ENCODE results near the gene BTNL9. TPM values are rescaled to one million over a fixed set of nuclear protein-coding genes. Genes with fewer than 3 reads are reported as not detected.
"Not testable (repeated sequence)": the region's sequence is repeated elsewhere in the genome, so short reads cannot be mapped to it uniquely, and the experiment has no call there.

The BTNL9 gene
- not detected in 2 replicates for total RNA-seq (2012; rRNA removed)

- H3K9me3 ChIP-seq (replicated peaks; ENCODE audit: low read length) = no peaks in the 10 kb centered on the region
- no peak within 1 kb of the TSS for H3K9ac ChIP-seq (ENCODE audit: low read depth, low read length)
- no peaks in the 10 kb centered on the region for H3K36me3 ChIP-seq (ENCODE audit: insufficient read depth, low read length)
- no peak within 1 kb of the TSS for H3K4me2 ChIP-seq (ENCODE audit: low read length)
- H3K4me3 ChIP-seq (ENCODE audit: low read length) = no peak within 1 kb of the TSS
- no peaks in the 10 kb centered on the region for H3K4me1 ChIP-seq (ENCODE audit: control insufficient read depth, insufficient read depth, low read length)
- H3K27me3 ChIP-seq (ENCODE audit: control insufficient read depth, insufficient read depth, low read length) = peaks cover 25% of the 10 kb centered on the region
Measured at GRCh38 chr5:181039931-181040630, at the start of gene BTNL9. BTNL9 (plus strand) TSS chr5:181040266; CDS start chr5:181045490, 5,224 bp downstream.

GRCh38 chr5:180990882-180991242 lies 49.2 kb upstream of the BTNL9 start:
- H3K36me3 ChIP-seq (ENCODE audit: insufficient read depth, low read length) = no peaks in the 10 kb centered on the region
- no peak overlapping the region for H3K4me2 ChIP-seq (ENCODE audit: low read length)
- no peaks in the 10 kb centered on the region for H3K27me3 ChIP-seq (ENCODE audit: control insufficient read depth, insufficient read depth, low read length)
- H3K9ac ChIP-seq (ENCODE audit: low read depth, low read length) = no peak overlapping the region
- no peaks in the 10 kb centered on the region for H3K9me3 ChIP-seq (replicated peaks; ENCODE audit: low read length)
- no peak overlapping the region for H3K4me3 ChIP-seq (ENCODE audit: low read length)
- no peaks in the 10 kb centered on the region for H3K4me1 ChIP-seq (ENCODE audit: control insufficient read depth, insufficient read depth, low read length)

GRCh38 chr5:181001947-181002346 lies 38.1 kb upstream of the BTNL9 start:
- Histone ChIP-seq H3K9ac (ENCODE audit: low read depth, low read length) (no peak overlapping the region), H3K9me3 (replicated peaks; ENCODE audit: low read length) (no peaks in the 10 kb centered on the region), H3K4me1 (ENCODE audit: control insufficient read depth, insufficient read depth, low read length) (no peaks in the 10 kb centered on the region), H3K4me2 (ENCODE audit: low read length) (no peak overlapping the region), H3K4me3 (ENCODE audit: low read length) (no peak overlapping the region), H3K27me3 (ENCODE audit: control insufficient read depth, insufficient read depth, low read length) (no peaks in the 10 kb centered on the region), H3K36me3 (ENCODE audit: insufficient read depth, low read length) (no peaks in the 10 kb centered on the region)

- Histone ChIP-seq H3K4me3 (ENCODE audit: low read length) (no peak overlapping the region), H3K9me3 (replicated peaks; ENCODE audit: low read length) (no peaks in the 10 kb centered on the region), H3K27me3 (ENCODE audit: control insufficient read depth, insufficient read depth, low read length) (no peaks in the 10 kb centered on the region), H3K36me3 (ENCODE audit: insufficient read depth, low read length) (no peaks in the 10 kb centered on the region), H3K4me1 (ENCODE audit: control insufficient read depth, insufficient read depth, low read length) (no peaks in the 10 kb centered on the region), H3K9ac (ENCODE audit: low read depth, low read length) (no peak overlapping the region), H3K4me2 (ENCODE audit: low read length) (no peak overlapping the region)
Measured at GRCh38 chr5:181005791-181006190, 34.3 kb upstream of the BTNL9 start.

GRCh38 chr5:181008136-181008535 lies 31.9 kb upstream of the BTNL9 start:
- Histone ChIP-seq H3K4me1 (ENCODE audit: control insufficient read depth, insufficient read depth, low read length) (no peaks in the 10 kb centered on the region), H3K4me3 (ENCODE audit: low read length) (no peak overlapping the region), H3K36me3 (ENCODE audit: insufficient read depth, low read length) (no peaks in the 10 kb centered on the region), H3K9me3 (replicated peaks; ENCODE audit: low read length) (no peaks in the 10 kb centered on the region), H3K27me3 (ENCODE audit: control insufficient read depth, insufficient read depth, low read length) (no peaks in the 10 kb centered on the region), H3K4me2 (ENCODE audit: low read length) (no peak overlapping the region), H3K9ac (ENCODE audit: low read depth, low read length) (no peak overlapping the region)

- H3K27me3 ChIP-seq (ENCODE audit: control insufficient read depth, insufficient read depth, low read length); H3K4me3 ChIP-seq (ENCODE audit: low read length); H3K9me3 ChIP-seq (replicated peaks; ENCODE audit: low read length); H3K36me3 ChIP-seq (ENCODE audit: insufficient read depth, low read length); H3K9ac ChIP-seq (ENCODE audit: low read depth, low read length); H3K4me2 ChIP-seq (ENCODE audit: low read length); H3K4me1 ChIP-seq (ENCODE audit: control insufficient read depth, insufficient read depth, low read length): not testable (repeated sequence)
Measured at GRCh38 chr5:181010018-181010417, 30.0 kb upstream of the BTNL9 start.

GRCh38 chr5:181014654-181015053 lies 25.4 kb upstream of the BTNL9 start:
- H3K36me3 ChIP-seq (ENCODE audit: insufficient read depth, low read length); H3K9ac ChIP-seq (ENCODE audit: low read depth, low read length); H3K9me3 ChIP-seq (replicated peaks; ENCODE audit: low read length); H3K27me3 ChIP-seq (ENCODE audit: control insufficient read depth, insufficient read depth, low read length); H3K4me2 ChIP-seq (ENCODE audit: low read length); H3K4me3 ChIP-seq (ENCODE audit: low read length); H3K4me1 ChIP-seq (ENCODE audit: control insufficient read depth, insufficient read depth, low read length): not testable (repeated sequence)

- H3K27me3 ChIP-seq (ENCODE audit: control insufficient read depth, insufficient read depth, low read length); H3K4me3 ChIP-seq (ENCODE audit: low read length); H3K4me1 ChIP-seq (ENCODE audit: control insufficient read depth, insufficient read depth, low read length); H3K9me3 ChIP-seq (replicated peaks; ENCODE audit: low read length); H3K4me2 ChIP-seq (ENCODE audit: low read length); H3K9ac ChIP-seq (ENCODE audit: low read depth, low read length); H3K36me3 ChIP-seq (ENCODE audit: insufficient read depth, low read length): not testable (repeated sequence)
Measured at GRCh38 chr5:181017448-181017847, 22.6 kb upstream of the BTNL9 start.

GRCh38 chr5:181020688-181021087 lies 19.4 kb upstream of the BTNL9 start:
- Histone ChIP-seq H3K9me3 (replicated peaks; ENCODE audit: low read length) (no peaks in the 10 kb centered on the region), H3K4me2 (ENCODE audit: low read length) (no peak overlapping the region), H3K9ac (ENCODE audit: low read depth, low read length) (no peak overlapping the region), H3K4me1 (ENCODE audit: control insufficient read depth, insufficient read depth, low read length) (no peaks in the 10 kb centered on the region), H3K27me3 (ENCODE audit: control insufficient read depth, insufficient read depth, low read length) (no peaks in the 10 kb centered on the region), H3K36me3 (ENCODE audit: insufficient read depth, low read length) (no peaks in the 10 kb centered on the region), H3K4me3 (ENCODE audit: low read length) (no peak overlapping the region)

- no peaks in the 10 kb centered on the region for H3K27me3 ChIP-seq (ENCODE audit: control insufficient read depth, insufficient read depth, low read length)
- H3K4me2 ChIP-seq (ENCODE audit: low read length) = no peak overlapping the region
- no peaks in the 10 kb centered on the region for H3K36me3 ChIP-seq (ENCODE audit: insufficient read depth, low read length)
- no peak overlapping the region for H3K9ac ChIP-seq (ENCODE audit: low read depth, low read length)
- H3K4me1 ChIP-seq (ENCODE audit: control insufficient read depth, insufficient read depth, low read length) = no peaks in the 10 kb centered on the region
- H3K4me3 ChIP-seq (ENCODE audit: low read length) = no peak overlapping the region
- H3K9me3 ChIP-seq (replicated peaks; ENCODE audit: low read length) = no peaks in the 10 kb centered on the region
Measured at GRCh38 chr5:181024245-181025064, 15.6 kb upstream of the BTNL9 start.

- H3K9me3 ChIP-seq (replicated peaks; ENCODE audit: low read length) = no peaks in the 10 kb centered on the region
- H3K4me2 ChIP-seq (ENCODE audit: low read length) = no peak overlapping the region
- H3K4me3 ChIP-seq (ENCODE audit: low read length) = no peak overlapping the region
- H3K9ac ChIP-seq (ENCODE audit: low read depth, low read length) = no peak overlapping the region
- no peaks in the 10 kb centered on the region for H3K36me3 ChIP-seq (ENCODE audit: insufficient read depth, low read length)
- H3K4me1 ChIP-seq (ENCODE audit: control insufficient read depth, insufficient read depth, low read length) = no peaks in the 10 kb centered on the region
- no peaks in the 10 kb centered on the region for H3K27me3 ChIP-seq (ENCODE audit: control insufficient read depth, insufficient read depth, low read length)
Measured at GRCh38 chr5:181027452-181028031, 12.5 kb upstream of the BTNL9 start.

Data from skeletal muscle satellite cell (primary cell).